ENCODE results near the gene NTNG2.

The NTNG2 gene

DNA sequence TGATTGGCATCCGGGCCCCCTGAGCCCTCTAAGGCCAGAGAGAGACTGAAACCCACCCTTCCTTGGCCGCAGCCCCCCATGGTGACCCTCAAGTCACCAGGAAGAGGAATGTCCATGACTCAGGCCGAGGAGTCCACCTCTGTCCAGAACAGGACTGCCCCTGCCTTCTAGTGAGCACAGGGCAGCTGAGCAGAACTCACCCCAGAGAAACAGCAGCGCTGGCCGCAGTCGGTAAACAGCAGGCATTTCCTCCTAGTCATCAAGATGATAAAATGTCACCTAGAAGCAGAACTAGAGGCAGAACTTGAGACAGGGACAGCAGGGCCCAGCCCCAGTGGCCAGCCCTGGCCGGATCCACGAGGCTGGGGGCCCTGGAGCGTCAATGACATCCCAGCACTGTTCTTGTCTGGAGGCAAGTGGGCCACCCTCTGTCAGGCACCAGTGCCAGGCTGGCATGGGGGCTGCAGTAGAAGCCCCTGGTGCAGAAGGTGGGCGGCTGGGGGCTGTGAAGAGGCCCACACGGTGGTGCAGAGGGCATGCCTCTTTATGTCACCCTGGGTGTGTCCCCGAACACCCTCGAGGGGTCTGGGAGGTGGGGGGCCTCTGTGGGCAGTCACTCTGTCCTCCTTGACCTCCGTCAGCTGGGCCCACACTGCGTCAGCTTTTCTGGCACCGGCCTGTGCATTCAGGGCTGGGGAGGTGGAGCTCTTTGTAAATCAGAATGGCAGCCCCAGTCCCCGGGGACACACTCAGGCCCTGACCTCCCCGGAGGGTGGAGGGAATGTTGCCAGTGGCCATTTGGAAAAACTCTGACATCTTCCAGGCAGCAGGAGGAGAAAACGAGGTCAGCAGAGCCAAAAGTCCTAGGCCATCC, 83.0 kb downstream of the NTNG2 start:
- H3K4me3 ChIP-seq (replicated peaks in 1 of 2; ENCODE audit: low read depth in 2 of 2, low read length in 2 of 2), result no peak overlapping the region
- TF ChIP-seq CTCF (IDR thresholded peaks at IDR 0.05; ENCODE audit: low read depth, low read length), result no peak
- DNase-seq (ENCODE audit: low read depth in 2 of 2), result peak; percentile 37 to 71

DNA sequence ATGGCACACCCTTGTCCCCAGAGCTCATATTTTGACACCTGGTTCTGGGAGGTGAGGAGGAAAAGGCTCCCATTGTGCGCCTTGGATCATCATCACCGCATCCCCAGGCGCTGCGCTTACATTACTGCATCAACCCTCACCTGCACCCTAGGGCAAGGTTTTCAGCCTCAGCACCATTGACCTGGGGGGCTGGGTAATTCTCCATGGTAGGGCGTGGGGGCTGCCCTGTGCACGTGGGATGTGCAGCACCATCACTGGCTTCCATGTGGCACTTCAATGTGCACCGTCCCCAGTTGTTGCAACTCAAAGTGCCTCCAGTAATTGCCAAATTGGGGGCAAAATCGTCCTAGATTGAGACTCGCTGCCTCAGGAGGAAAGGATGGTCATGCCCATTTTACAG, 83.6 kb downstream of the NTNG2 start:
- TF ChIP-seq CTCF (IDR thresholded peaks at IDR 0.05; ENCODE audit: low read depth, low read length), result no peak
- H3K4me3 ChIP-seq (replicated peaks in 1 of 2; ENCODE audit: low read depth in 2 of 2, low read length in 2 of 2), result no peak overlapping the region
- no peak for DNase-seq (ENCODE audit: low read depth in 2 of 2)

DNA sequence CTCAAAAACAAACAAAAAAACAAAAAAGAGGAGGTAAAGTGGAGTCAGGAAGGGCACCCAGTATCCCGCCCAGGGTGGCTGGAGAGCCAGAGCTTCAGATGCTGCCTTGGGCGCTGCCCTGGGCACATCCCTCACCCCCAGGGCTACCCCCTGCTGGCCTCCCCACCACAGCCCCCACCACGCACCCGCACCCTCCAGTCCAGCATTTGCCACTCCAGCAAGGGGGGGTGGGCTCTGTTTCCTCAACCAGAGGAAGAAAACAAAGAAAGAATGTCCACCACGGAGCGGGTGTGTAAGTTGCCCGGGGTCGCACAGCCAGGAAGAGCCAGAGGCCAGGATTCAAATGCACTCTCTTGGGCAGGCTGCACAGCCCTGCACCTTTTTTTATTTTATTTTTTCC, 86.1 kb downstream of the NTNG2 start:
- DNase-seq (ENCODE audit: low read depth in 2 of 2), result no peak
- no peak overlapping the region for H3K4me3 ChIP-seq (replicated peaks in 1 of 2; ENCODE audit: low read depth in 2 of 2, low read length in 2 of 2)
- no peak for TF ChIP-seq CTCF (IDR thresholded peaks at IDR 0.05; ENCODE audit: low read depth, low read length)

DNA sequence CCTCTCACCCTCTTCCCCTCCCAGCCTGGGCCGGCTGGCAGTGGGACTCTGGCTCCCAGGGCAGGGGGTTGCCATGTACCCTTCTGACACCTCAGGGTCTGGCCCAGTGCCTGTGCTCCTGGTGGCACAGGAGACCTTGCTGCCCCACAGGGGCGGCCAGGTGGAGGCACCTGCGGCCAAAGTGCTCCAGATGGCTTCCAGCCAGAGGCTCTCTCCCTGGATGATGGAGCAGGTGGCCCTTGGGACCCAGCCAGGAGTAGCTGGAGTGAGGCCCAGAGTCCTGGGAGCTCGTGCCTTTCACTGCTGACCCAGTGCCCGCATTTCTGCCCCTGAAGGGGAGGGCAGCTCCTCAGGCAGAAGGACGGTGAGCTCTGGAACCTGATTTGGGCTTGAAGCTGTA, 87.3 kb downstream of the NTNG2 start:
- no peak for DNase-seq (ENCODE audit: low read depth in 2 of 2)
- no peak overlapping the region for H3K4me3 ChIP-seq (replicated peaks in 1 of 2; ENCODE audit: low read depth in 2 of 2, low read length in 2 of 2)
- no peak for TF ChIP-seq CTCF (IDR thresholded peaks at IDR 0.05; ENCODE audit: low read depth, low read length)

DNA sequence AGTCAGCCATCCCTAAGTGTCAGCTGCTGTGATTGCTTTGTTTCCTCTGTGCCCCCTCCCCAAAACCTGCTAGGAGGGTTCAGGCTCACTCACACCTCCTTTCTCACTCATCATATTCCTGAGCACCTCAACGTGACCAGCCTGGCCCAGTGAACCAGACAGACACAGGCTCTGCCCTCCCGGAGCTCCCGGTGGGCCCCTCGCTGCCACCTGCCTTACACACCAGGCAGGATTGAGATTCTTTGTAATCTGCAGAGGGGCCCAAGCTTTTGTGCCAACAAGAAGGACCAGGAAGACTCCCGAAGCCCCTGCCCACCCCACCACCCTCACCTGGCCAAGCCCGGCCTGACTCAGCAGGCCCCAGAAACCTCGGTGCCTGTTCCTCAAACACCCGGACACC, 87.8 kb downstream of the NTNG2 start:
- no peak overlapping the region for H3K4me3 ChIP-seq (replicated peaks in 1 of 2; ENCODE audit: low read depth in 2 of 2, low read length in 2 of 2)
- no peak for DNase-seq (ENCODE audit: low read depth in 2 of 2)
- no peak for TF ChIP-seq CTCF (IDR thresholded peaks at IDR 0.05; ENCODE audit: low read depth, low read length)

GRCh38 chr9:132250324-132251262, 88.7 kb downstream of the NTNG2 start:
- no peak overlapping the region for H3K4me3 ChIP-seq (replicated peaks in 1 of 2; ENCODE audit: low read depth in 2 of 2, low read length in 2 of 2)
- DNase-seq (ENCODE audit: low read depth in 2 of 2), result no peak
- TF ChIP-seq CTCF (IDR thresholded peaks at IDR 0.05; ENCODE audit: low read depth, low read length), result no peak

All from cardiac fibroblast (primary cell).